GM10248 (cell line): ENCODE measurements around the gene FAM174C.
A peak's percentile ranks its signal among the peaks of the same experiment; 100 is the strongest.
"Not testable (repeated sequence)": the region's sequence is repeated elsewhere in the genome, so short reads cannot be mapped to it uniquely, and the experiment has no call there.

Source experiments
- CTCF ChIA-PET: fragments of 300-600 bp; sonication (Branson Sonifier 250); formaldehyde crosslinking; extraction: SDS; loops from one replicate; lab custom pipeline; 2021; ENCODE audit warnings: antibody characterized with exemption; lab: Yijun Ruan, JAX
- POLR2A ChIA-PET: fragments of 350-650 bp; sonication (Branson Sonifier 250); formaldehyde crosslinking; extraction: SDS; loops from one replicate; lab custom pipeline; 2020; ENCODE audit warnings: antibody characterized with exemption; lab: Yijun Ruan, JAX
- DNase-seq: peaks from one replicate; pipeline ENCODE4 v3.0.0; 2012; ENCODE audit errors: extremely low spot score
- TF ChIP-seq, protein P1 (sequence below): IDR thresholded peaks from 2 replicates; pipeline ENCODE4 v1.5.1; 2012; ENCODE audit warnings: mild to moderate bottlenecking, low read depth; ENCODE audit errors: extremely low read depth, missing control alignments, control extremely low read depth

The FAM174C gene

DNA sequence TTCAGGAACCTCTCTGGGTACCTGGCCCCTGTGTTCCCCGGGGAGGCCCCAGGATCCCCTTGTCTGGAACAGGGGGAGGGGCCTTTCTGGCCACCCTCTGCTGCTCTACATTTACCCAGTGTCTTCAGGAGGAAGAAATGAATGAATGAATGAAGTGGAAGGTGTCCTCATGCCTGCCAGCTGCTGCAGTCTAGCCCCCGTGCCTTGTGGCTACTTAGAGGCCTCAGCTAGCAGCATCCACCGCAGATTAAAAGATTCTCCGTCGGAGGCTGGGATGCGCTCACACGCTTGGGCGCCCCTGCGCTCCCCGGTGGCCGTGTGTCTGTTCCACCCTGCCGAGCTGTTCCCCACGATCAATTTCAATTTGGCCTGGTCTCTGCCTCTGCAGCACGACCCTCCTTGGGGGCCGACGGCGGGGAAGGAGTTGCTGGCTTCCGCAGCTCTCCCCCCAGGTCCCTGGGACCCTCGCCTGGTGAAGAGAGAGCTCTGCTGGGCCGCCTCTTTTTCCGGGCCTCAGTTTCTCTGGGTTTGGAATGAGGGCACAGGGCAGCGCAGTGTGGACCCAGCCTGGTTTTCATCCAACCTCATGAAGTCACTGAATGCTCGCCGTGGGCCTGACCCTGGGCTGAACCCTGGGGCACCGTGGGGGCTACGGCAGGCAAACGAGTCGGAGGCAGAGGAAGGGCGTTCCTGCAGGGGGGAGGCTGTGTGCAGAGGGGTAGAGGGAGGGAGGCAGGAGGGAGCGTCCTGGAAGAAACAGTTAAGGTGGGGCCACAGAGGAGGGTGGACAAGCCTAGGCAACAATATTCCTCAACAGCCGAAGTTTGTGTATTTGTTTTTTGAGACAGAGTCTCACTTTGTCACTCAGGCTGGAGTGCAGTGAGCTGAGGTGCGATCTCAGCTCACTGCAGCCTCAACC is 38.6 kb downstream of the FAM174C start:
- ChIA-PET CTCF (interaction anchor here (1.0 to 7.6 kb wide), 3 partner anchors 10 to 58 kb away, joined by 3 to 47 read pairs (median 3); no protein-coding TSS in a partner anchor), POLR2A (interaction anchor here (1.1 kb wide), 1 partner anchor 74 kb away, joined by 4 read pairs; no protein-coding TSS in a partner anchor)
- TF ChIP-seq, protein P1, sequence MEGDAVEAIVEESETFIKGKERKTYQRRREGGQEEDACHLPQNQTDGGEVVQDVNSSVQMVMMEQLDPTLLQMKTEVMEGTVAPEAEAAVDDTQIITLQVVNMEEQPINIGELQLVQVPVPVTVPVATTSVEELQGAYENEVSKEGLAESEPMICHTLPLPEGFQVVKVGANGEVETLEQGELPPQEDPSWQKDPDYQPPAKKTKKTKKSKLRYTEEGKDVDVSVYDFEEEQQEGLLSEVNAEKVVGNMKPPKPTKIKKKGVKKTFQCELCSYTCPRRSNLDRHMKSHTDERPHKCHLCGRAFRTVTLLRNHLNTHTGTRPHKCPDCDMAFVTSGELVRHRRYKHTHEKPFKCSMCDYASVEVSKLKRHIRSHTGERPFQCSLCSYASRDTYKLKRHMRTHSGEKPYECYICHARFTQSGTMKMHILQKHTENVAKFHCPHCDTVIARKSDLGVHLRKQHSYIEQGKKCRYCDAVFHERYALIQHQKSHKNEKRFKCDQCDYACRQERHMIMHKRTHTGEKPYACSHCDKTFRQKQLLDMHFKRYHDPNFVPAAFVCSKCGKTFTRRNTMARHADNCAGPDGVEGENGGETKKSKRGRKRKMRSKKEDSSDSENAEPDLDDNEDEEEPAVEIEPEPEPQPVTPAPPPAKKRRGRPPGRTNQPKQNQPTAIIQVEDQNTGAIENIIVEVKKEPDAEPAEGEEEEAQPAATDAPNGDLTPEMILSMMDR: no peak
- DNase-seq: no peak

DNA sequence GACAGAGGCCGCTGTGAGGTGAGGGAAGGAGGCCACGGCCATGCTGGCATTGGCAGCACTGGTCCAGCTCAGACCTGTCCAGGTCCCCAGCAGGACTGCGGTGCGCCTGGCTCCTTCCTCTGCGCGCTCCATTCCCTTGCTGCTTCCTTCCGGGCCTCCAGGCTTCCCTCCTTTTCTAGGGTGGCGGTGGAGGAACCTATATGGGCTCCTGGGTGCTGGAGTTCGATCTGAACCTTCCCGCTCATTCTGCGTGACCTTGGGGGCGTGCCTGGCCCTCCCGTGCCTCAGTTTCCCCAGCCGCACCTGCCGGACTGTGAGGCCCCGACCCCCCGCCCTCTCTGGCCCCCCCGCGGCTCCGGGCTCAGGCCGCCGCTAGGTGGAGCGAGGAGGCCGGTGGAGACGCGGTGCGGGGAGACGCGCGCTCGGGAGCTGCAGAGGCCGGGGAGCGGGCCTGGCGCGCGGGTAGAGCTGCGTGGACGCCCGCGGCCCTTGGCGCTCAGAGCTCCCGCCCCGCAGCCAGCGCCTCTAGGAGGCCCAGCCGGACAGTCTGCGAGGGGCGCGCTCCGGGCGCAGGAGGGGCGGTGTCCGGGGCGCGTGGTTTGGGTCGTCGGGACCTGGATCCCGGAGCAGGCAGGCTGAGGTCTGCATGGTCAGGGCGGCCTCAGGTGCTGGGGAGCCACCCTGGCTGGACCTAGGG is 40.3 kb downstream of the FAM174C start:
- TF ChIP-seq, protein P1: peak; percentile 75
- POLR2A ChIA-PET: no interaction called here
- CTCF ChIA-PET: interaction anchor here (0.7 to 7.6 kb wide), 9 partner anchors 12 to 98 kb away, joined by 3 to 47 read pairs (median 4); partner anchors contain the start of gene CIRBP
- peak; percentile 83 for DNase-seq

DNA sequence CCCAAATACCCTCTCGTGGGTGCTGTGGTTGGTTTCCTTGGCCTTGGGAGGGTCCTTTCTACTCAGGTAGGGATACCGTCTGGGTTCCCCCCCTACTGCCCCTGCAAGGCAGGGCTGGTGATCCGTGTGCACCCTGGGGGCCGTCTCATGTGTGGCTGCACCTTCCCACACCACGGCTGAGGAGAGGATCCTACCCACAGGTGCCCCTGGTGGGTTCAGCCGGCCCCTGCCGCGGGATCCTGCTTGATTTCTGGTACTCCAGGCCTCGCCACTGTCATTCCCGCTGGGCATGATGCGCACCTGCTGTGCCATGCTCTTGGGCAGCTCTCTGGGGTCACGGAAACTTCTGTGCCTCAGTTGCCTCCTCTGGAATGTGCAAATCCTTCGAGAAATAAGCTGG is 41.1 kb downstream of the FAM174C start:
- TF ChIP-seq, protein P1: no peak
- POLR2A ChIA-PET: no interaction called here
- CTCF ChIA-PET: interaction anchor here (1.1 to 7.6 kb wide), 5 partner anchors 13 to 89 kb away, joined by 3 to 47 read pairs (median 5); no protein-coding TSS in a partner anchor
- DNase-seq: no peak

DNA sequence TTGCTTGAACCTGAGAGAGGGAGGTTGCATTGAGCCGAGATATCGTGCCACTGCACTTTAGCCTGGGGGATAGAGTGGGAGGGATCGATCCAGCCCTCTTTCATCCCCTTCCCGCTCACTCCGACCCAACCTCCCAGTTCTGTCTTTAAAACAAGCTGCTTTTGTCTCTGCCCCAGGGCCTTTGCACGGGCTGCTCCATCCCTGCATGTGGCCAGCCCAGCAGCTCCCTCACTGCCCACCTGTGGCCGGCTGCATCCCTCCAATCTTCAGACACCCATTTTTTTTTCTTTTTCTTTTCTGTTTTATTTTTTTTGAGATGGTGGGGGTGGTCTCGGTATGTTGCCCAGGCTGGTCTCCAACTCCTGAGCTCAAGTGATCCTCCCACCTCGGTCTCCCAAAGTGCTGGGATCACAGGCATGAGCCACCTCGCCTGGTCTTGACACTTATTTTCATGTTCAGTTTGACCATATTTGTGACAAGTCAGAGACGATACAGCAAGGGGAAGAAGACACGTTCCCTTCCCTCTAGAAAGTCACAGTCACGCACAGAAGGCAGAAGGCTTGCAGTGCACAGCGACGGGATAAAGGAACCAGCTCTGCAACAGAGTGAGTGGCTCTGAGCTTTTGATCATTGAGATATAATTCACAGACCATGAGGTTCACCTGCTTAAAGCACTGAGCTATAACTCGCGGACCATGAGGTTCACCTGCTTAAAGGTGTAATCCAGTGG is 42.1 kb downstream of the FAM174C start:
- CTCF ChIA-PET: interaction anchor here (1.0 to 7.6 kb wide), 6 partner anchors 9 to 88 kb away, joined by 3 to 47 read pairs (median 4); no protein-coding TSS in a partner anchor
- TF ChIP-seq, protein P1: no peak
- no peak for DNase-seq
- POLR2A ChIA-PET: no interaction called here

DNA sequence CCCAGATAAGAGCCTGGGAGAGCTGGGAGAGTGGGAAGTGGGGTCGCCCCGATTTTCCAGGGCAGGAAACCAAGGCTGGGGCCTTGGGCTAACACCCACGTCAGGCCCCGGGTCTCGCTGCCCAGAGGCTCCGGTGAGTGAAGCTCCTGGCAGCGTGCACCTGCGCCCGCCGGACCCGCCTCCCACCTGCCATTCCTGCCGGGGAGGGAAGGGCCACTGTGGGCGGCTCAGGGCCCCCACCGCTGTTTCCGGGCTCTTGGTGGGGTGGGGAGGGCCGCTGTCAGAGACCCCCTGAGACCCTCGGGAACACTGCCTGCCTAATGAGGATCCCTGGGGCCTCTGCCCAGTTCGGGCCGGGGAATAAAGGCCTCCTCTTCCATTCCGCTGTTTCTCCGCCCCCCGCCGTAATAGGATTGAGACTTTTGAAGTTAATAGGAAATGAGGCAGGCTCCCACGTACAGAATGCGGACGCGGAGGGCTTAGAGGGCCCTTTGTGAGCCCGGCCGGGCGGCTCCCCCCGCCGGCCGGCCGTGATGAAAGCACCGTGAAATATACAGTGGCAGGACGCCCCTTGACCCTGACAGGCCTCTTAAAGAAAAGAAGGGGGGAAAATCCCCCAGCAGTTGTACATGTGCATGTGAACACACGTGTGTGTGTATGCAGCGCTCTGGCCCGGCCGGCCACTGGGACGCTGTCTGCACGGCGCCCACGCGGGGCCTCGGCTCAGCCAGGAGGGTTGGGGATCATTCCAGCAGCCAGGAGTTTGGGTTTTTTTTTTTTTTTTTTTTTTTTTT is 43.5 kb downstream of the FAM174C start:
- POLR2A ChIA-PET: no interaction called here
- no peak for DNase-seq
- TF ChIP-seq, protein P1: no peak
- CTCF ChIA-PET: interaction anchor here (7.6 kb wide), 1 partner anchor 53 kb away, joined by 47 read pairs; no protein-coding TSS in a partner anchor

DNA sequence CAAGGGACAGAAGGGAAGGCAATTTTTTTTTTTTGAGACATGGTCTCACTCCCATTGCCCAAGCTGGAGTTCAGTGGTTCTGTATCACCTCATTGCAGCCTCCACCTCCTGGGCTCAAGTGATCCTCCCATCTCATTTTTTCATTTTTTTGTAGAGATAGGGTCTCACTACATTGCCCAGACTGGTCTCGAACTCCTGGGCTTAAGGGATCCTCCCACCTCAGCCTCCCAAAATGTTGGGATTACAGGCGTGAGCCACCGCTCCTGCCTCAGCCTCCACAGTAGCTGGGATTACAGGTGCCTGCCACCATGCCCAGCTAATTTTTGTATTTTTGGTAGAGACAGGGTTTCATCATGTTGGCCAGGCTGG is 44.9 kb downstream of the FAM174C start:
- POLR2A ChIA-PET, DNase-seq: not testable (repeated sequence)
- CTCF ChIA-PET: interaction anchor here (1.3 to 1.4 kb wide), 2 partner anchors 17 to 41 kb away, joined by 3 to 4 read pairs; no protein-coding TSS in a partner anchor
